Measurements from ENCODE around the gene ZNF141.
"Not testable (repeated sequence)": the region's sequence is repeated elsewhere in the genome, so short reads cannot be mapped to it uniquely, and the experiment has no call there.

The ZNF141 gene

GRCh38 chr4:385934-386707, 48.5 kb downstream of the ZNF141 start:
- DNase-seq = no peak

GRCh38 chr4:386708-387105, 49.1 kb downstream of the ZNF141 start:
- no peak for DNase-seq

- DNase-seq = no peak
Measured at GRCh38 chr4:404006-404405, 66.4 kb downstream of the ZNF141 start.

- not testable (repeated sequence) for DNase-seq
Measured at GRCh38 chr4:408321-408720, 70.7 kb downstream of the ZNF141 start.

- DNase-seq = no peak
Measured at GRCh38 chr4:422587-422986, 85.0 kb downstream of the ZNF141 start.
